Omental fat pad (tissue), 4 donors: ENCODE results near the gene CHI3L1. TPM values are rescaled to one million over a fixed set of nuclear protein-coding genes. Genes with fewer than 3 reads are reported as not detected.

ENCODE experiments used
- ATAC-seq: fragments of 150-250 bp; one replicate; pipeline ENCODE4 v1.9.1; 2016; ENCODE audit warnings: mild to moderate bottlenecking, moderate library complexity; ENCODE audit not compliant: low FRiP score
- DNase-seq: peaks from one replicate; pipeline ENCODE4 v3.0.0-alpha.2; 2019; ENCODE audit warnings: low spot score
- total RNA-seq, 4 donors: library from RNA; depleted of rRNA; stranded (reverse); fragments of >200 nt; gene quantifications; one replicate each; pipeline ENCODE4 v1.1.0, GENCODE V29; 2016
- TF ChIP-seq, protein P1 (sequence below), 3 donors: fragments of 450-650 bp; IDR thresholded peaks; one replicate each; pipeline ENCODE4 v1.5.1; 2016 to 2017; ENCODE audit warnings: antibody characterized with exemption in 3 of 3, mild to moderate bottlenecking in 3 of 3, moderate library complexity in 2 of 3

The CHI3L1 gene
- total RNA-seq, 4 donors from 2014 or later, result 0.47 to 338 (median 124) TPM

DNA sequence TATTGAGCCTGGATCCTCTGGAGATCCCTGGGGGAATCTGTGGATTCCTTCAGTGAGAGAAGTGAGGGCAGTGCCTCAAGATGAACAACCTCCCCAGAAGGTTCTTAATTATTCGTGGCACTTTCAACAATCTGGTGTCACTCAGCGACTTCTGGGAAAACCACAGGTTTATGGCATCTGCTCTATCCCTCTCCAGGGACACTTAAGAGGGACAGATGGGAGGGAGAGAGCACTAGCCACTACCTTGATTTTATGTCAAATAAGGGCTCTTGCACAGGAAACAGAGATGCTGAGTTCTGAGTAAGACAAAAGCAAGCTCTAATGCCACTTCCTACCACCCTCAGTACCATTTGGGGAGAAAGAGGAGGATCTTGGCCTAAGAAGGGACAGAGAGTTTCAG lies 21.2 kb upstream of the CHI3L1 start:
- no peak for DNase-seq
- ATAC-seq, result no peak
- TF ChIP-seq, protein P1, sequence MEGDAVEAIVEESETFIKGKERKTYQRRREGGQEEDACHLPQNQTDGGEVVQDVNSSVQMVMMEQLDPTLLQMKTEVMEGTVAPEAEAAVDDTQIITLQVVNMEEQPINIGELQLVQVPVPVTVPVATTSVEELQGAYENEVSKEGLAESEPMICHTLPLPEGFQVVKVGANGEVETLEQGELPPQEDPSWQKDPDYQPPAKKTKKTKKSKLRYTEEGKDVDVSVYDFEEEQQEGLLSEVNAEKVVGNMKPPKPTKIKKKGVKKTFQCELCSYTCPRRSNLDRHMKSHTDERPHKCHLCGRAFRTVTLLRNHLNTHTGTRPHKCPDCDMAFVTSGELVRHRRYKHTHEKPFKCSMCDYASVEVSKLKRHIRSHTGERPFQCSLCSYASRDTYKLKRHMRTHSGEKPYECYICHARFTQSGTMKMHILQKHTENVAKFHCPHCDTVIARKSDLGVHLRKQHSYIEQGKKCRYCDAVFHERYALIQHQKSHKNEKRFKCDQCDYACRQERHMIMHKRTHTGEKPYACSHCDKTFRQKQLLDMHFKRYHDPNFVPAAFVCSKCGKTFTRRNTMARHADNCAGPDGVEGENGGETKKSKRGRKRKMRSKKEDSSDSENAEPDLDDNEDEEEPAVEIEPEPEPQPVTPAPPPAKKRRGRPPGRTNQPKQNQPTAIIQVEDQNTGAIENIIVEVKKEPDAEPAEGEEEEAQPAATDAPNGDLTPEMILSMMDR (IDR thresholded peaks at IDR 0.05), result no peak

DNA sequence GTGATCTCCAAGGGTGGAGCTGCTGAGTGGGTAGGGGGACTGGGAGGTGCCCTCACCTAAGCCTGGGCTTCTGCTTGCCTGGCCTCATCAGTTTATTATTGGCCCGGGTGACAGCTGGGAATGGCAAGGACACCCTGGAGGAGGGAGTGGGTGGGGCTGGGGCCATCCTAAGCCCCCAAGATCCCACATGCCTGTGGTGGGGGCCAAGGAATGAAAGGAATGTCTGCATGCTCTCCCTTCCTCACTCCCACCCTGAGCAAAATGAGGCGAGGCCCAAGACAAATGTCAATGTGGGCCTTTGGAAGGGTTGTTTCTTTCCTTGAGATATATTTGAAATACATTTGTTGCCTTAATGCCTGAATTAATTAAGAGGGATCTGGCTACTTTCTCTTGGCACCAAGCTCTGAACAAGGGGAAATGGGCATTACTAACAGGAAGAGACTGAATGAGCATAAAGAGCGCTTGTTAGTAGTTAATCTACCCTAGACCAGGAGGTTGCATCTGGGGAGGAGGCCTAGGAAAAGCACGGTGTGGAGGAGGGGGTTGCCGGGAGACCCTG lies 19.7 kb upstream of the CHI3L1 start:
- TF ChIP-seq, protein P1 (IDR thresholded peaks at IDR 0.05), result no peak
- ATAC-seq, result no peak
- no peak for DNase-seq

DNA sequence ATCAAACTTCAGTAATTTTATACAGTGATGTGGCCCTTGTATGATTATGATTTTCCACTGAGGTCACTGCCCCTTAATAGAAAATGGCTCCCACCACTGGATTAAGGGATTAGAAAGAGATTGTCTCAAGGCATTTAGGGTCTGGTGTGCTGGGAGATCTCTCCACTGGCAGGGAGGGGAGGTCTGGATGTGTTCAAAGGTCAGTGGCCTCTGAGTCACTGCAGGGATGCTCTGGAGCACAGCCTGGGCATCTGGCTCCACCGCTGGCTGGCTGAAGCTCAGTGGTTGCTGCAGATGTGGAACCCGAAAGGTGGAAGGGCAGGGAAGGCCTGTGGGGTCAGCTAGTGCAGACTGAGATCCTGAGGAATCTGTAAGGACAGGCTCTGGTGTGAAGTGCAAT lies 18.3 kb upstream of the CHI3L1 start:
- DNase-seq (no peak), ATAC-seq (no peak)
- TF ChIP-seq, protein P1 (IDR thresholded peaks at IDR 0.05), result no peak

DNA sequence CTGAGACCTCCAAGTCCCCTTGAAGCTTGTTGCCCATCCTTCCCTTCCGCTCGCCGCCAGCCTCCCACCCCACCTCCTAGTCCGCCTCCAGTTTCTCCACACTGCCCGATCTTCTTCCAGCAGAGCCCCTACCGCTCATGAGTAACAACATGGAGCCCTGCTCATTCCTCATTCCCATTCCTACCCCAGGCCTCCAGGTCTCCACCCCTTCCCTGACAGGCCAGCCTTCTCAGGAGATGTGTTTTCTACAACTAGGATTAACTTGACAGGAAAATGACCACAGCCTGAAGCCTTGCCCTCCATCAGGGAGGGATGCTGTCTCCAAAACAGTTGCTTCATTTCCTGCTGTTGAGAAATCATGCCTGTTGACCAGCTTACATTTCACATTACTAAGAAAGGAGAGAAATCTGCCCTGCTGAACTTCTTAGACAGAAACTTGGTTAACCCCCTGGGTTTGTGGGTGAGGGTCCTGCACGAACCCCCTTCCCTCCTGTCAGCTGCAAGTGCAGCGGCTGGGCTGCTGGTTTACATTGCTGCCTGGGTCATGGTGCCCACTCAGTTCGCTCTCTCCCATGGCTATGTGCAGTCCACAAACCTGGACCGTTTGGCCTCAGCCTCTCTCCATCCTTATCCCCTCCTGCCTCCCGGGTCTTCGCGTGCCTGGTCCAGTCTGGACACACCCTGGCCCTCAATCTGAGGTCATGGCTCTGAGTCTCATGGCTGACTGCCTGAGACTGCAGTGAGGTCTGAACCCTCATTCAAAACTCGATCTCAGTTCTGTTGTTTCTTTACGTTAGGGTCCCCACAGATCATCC lies 16.1 kb upstream of the CHI3L1 start:
- TF ChIP-seq, protein P1 (IDR thresholded peaks at IDR 0.05), result no peak
- ATAC-seq (peak; percentile 82), DNase-seq (no peak)

DNA sequence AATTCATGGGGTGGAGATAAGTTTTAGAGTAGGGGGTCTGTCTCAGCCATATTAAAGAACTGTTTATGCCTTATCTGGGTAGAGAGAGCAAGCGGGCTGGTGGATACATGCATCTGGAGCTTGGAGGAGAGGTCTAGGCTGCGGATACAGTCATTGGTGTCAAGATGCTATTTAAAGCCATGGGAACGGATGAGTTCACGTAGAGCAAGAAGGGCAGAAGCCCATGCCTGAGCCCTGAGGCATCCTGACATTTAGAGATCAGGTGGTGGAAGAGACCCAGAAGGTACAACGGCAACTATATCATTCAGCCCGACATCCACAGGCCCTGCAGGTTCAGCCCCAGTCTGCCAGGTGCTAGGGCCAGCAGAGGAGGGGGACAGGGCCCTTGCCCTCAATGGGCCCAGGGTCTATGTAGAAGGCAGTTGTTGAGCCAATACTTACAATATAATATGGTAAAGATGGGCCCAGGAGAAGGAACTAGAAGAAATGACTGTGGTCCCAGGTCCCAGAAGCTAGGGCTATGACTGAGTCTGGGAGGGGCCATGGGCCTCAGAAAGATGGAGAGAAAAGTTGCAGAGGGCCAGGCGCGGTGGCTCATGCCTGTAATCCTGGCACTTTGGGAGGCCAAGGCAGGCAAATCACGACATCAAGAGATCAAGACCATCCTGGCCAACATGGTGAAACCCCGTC lies 15.2 kb upstream of the CHI3L1 start:
- ATAC-seq, result no peak
- TF ChIP-seq, protein P1 (IDR thresholded peaks at IDR 0.05), result no peak

DNA sequence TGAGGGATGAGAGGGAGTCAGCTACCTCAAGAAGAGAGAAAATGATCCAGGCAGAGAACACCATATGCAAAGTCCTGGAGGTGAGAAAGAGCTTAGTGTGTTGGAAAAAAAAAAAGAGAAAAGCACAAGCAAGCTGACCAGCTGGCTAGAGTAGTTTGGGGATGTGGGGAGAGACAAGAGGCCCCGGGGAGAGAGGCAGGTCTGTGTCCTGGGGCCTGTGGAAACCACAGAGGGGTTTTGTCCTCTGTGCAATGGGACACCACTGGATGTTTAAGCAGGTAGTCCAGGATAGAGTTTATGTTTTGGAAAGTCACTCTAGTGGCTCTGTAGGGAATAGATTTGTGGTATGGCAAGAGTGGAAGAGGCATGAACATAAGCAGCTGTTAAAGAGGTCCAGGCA lies 14.4 kb upstream of the CHI3L1 start:
- DNase-seq (no peak), ATAC-seq (no peak)
- TF ChIP-seq, protein P1 (IDR thresholded peaks at IDR 0.05), result no peak

More for the DNA sequence above, 15.2 kb upstream of the CHI3L1 start:
- no peak for DNase-seq
